BJ (cell line): ENCODE data around the gene TBC1D21. TPM values are rescaled to one million over a fixed set of nuclear protein-coding genes. Genes with fewer than 3 reads are reported as not detected.

Source experiments
- CTCF ChIA-PET: fragments of 350-600 bp; formaldehyde crosslinking; extraction: SDS; loops from one replicate; lab custom pipeline; 2021; ENCODE audit warnings: antibody characterized with exemption, inconsistent platforms; lab: Yijun Ruan, JAX
- POLR2A ChIA-PET: fragments of 300-600 bp; sonication (Branson Sonifier 250); formaldehyde crosslinking; extraction: SDS; loops from one replicate; lab custom pipeline; 2021; ENCODE audit warnings: antibody characterized with exemption; lab: Charles Lee
- DNase-seq: peaks from one replicate; pipeline ENCODE4 v3.0.0-alpha.2; 2011; ENCODE audit warnings: low read depth
- H3K27me3 ChIP-seq: 2 replicates; pipeline ENCODE4 v1.6.0; 2011; ENCODE audit warnings: low read length; ENCODE audit not compliant: control insufficient read depth, insufficient read depth
- H3K36me3 ChIP-seq: 2 replicates; pipeline ENCODE4 v1.5.1; 2011; ENCODE audit warnings: low read length; ENCODE audit not compliant: control insufficient read depth, insufficient read depth
- H3K4me3 ChIP-seq: 2 replicates; pipeline ENCODE4 v1.5.1; 2011; ENCODE audit warnings: low read depth, mild to moderate bottlenecking, control low read depth, low read length
- CTCF ChIP-seq: IDR thresholded peaks from 2 replicates; pipeline ENCODE4 v1.5.1; 2011; ENCODE audit warnings: low read depth, mild to moderate bottlenecking, control low read depth, inconsistent platforms, low read length, moderate library complexity; ENCODE audit not compliant: insufficient read depth
- polyA minus RNA-seq: library from RNA; depleted of rRNA, polyadenylated mRNA; stranded (reverse); fragments of >200 nt; gene quantifications from 2 replicates; pipeline ENCODE4 v1.2.3, GENCODE V29; 2011; rRNA and poly(A)+ RNA removed
- polyA plus RNA-seq: library from polyadenylated mRNA; depleted of rRNA; stranded (reverse); fragments of >200 nt; gene quantifications from 2 replicates; pipeline ENCODE4 v1.2.3, GENCODE V29; 2011; rRNA removed

Gene TBC1D21
- polyA plus RNA-seq (not detected in 2 replicates), polyA minus RNA-seq (not detected in 2 replicates)

GRCh38 chr15:73873456-73873855 is at the start of gene TBC1D21:
Gene TBC1D21 (plus strand): TSS chr15:73873564. CDS start chr15:73873710, 146 bp downstream.
- TF ChIP-seq CTCF, result no peak
- H3K36me3 ChIP-seq, result no peaks in the 10 kb centered on the region
- ChIA-PET POLR2A (no interaction called here), CTCF (interaction anchor here (0.6 to 5.8 kb wide), 31 partner anchors 8 to 434 kb away, joined by 3 to 108 read pairs (median 5); no protein-coding TSS in a partner anchor)
- DNase-seq, result no peak
- peaks cover 16% of the 10 kb centered on the region for H3K27me3 ChIP-seq
- no peak within 1 kb of the TSS for H3K4me3 ChIP-seq

GRCh38 chr15:73826711-73827251 is 46.6 kb upstream of the TBC1D21 start:
- no peak overlapping the region for H3K4me3 ChIP-seq
- no peak for DNase-seq
- TF ChIP-seq CTCF, result no peak
- POLR2A ChIA-PET, result no interaction called here
- H3K27me3 ChIP-seq, result peaks cover 6% of the 10 kb centered on the region
- CTCF ChIA-PET, result no interaction called here
- H3K36me3 ChIP-seq, result no peaks in the 10 kb centered on the region

- no peak for DNase-seq
- ChIA-PET CTCF (no interaction called here), POLR2A (no interaction called here)
- no peaks in the 10 kb centered on the region for H3K36me3 ChIP-seq
- H3K27me3 ChIP-seq, result peaks cover 6% of the 10 kb centered on the region
- no peak for TF ChIP-seq CTCF
- no peak overlapping the region for H3K4me3 ChIP-seq
Observed at GRCh38 chr15:73829523-73829922, 43.8 kb upstream of the TBC1D21 start.

GRCh38 chr15:73832657-73833056 is 40.7 kb upstream of the TBC1D21 start:
- CTCF ChIA-PET, result interaction anchor here (1.3 kb wide), 1 partner anchor 35 kb away, joined by 4 read pairs; no protein-coding TSS in a partner anchor

GRCh38 chr15:73836845-73837244 is 36.5 kb upstream of the TBC1D21 start:
- no peak for DNase-seq
- Histone ChIP-seq H3K4me3 (no peak overlapping the region), H3K27me3 (peaks cover 22% of the 10 kb centered on the region), H3K36me3 (no peaks in the 10 kb centered on the region)
- TF ChIP-seq CTCF, result no peak
- ChIA-PET CTCF (interaction anchor here (1.0 kb wide), 1 partner anchor 37 kb away, joined by 4 read pairs; the partner anchor contains the start of gene TBC1D21), POLR2A (no interaction called here)

More at GRCh38 chr15:73832657-73833056, 40.7 kb upstream of the TBC1D21 start:
- DNase-seq, result no peak
- no peaks in the 10 kb centered on the region for H3K36me3 ChIP-seq
- POLR2A ChIA-PET, result no interaction called here
- H3K4me3 ChIP-seq, result no peak overlapping the region
- peaks cover 6% of the 10 kb centered on the region for H3K27me3 ChIP-seq
- TF ChIP-seq CTCF, result no peak
